Activated T-helper 9 cell treated with anti-CD3 and anti-CD28 coated beads, Interleukin-2, amount 50 U/mL, for 16 hours (primary cell): ENCODE data around the gene GNG7.
"Not testable (repeated sequence)": the region's sequence is repeated elsewhere in the genome, so short reads cannot be mapped to it uniquely, and the experiment has no call there.

Source experiments
- DNase-seq: peaks from one replicate; pipeline ENCODE4 v3.0.0-alpha.2; 2020; ENCODE audit warnings: low read depth

GNG7 gene

DNA sequence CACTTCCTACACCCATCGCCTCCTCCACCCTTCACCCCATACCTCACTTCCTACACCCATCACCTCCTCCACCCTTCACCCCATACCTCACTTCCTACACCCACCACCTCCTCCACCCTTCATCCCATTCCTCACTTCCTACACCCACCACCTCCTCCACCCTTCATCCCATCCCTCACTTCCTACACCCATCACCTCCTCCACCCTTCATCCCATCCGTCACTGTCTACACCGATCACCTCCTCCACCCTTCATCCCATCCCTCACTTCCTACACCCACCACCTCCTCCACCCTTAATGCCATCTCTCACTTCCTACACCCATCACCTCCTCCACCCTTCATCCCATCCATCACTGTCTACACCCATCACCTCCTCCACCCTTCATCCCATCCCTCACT, 10.7 kb upstream of the GNG7 start:
- DNase-seq, result not testable (repeated sequence)

DNA sequence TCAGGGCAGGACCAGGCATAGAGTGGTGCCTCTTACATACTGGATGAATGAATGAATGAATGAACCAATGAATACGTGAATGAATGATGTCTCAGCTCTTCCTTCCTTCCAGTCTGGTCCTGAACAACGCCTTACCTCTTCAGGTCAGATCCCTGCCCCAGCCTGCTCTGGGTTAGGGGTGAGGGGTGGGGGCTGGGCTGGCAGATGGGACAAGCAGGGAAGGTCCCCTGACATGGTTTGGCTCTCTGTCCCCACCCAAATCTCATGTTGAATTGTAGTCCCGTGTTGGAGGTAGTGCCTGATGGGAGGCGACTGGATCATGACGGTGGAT, 9.3 kb upstream of the GNG7 start:
- DNase-seq, result no peak

DNA sequence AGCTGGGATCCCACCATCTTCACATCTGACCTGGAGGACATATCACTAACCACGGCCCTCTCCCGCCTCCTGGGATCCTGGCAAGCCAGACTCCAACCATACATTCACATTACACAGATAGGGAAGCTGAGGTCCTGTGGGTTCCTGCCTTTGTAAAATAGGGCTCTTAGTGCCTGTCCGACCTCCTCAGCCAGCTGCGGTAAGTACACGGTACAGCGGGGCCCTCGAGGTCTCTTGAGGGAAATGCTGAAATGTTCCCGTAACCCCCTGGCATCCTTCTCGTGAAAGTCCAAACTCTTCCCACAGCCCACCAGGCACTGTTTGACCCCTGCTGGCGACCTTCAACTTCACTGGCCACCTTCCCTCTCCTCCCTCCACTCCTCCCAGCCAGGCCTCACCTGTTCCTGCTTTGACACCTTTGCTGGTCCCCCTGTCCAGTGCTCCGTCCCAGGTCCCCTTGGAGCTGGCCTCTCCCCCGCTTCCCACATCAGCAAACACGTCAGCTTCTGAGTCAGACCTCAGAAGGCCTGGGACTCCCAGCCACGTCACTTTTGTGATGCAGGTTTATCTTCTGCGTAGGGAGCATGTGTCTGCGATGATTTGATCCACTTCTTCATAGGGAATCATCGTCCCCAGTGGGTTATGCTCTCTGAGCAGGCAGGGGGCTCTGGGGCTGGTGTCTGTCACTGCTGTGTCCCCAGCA, 8.8 kb upstream of the GNG7 start:
- no peak for DNase-seq

- no peak for DNase-seq
Measured at GRCh38 chr19:2706251-2706650, 3.8 kb upstream of the GNG7 start.

DNA sequence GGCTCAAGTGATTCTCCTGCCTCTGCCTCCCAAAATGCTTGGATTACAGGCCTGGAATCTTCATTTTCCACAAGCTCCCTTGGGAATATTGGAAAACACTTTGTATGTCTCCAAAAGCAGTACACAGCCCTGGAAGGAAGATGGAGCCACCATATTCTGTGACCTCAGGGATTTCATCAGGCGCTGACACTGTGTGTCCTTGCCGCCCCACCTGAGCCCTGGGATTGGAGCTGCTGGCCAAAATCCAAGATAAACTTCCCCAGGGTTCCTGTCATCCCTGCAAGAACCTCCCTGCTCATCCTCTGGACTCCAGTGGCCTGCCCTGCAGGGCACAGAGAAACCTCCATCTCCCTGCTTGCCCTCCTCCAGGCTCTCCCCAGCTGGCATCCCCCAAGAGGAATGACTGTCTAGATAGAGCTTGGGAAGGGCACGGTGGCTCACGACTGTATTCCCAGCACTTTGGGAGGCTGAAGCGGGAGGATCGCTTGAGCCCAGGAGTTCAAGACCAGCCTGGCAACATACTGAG, 1.3 kb upstream of the GNG7 start:
- no peak for DNase-seq

DNA sequence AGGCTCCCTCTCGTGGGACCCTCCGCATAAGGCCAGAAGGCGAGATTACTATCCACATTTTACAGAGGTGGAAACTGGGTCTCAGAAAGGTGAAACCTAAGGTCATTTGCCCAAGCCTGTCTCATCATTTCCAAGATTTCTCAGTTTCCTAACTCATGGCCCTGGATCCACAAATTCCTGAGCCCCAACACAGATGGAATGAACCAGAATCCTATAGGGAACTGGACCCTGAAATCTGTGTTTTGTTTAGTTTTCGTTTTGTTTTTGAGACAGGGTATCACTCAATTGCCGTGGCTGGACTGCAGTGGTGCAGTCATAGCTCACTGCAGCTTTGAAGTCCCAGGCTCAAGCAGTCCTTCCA, 563 bp upstream of the GNG7 start:
- DNase-seq, result no peak

DNA sequence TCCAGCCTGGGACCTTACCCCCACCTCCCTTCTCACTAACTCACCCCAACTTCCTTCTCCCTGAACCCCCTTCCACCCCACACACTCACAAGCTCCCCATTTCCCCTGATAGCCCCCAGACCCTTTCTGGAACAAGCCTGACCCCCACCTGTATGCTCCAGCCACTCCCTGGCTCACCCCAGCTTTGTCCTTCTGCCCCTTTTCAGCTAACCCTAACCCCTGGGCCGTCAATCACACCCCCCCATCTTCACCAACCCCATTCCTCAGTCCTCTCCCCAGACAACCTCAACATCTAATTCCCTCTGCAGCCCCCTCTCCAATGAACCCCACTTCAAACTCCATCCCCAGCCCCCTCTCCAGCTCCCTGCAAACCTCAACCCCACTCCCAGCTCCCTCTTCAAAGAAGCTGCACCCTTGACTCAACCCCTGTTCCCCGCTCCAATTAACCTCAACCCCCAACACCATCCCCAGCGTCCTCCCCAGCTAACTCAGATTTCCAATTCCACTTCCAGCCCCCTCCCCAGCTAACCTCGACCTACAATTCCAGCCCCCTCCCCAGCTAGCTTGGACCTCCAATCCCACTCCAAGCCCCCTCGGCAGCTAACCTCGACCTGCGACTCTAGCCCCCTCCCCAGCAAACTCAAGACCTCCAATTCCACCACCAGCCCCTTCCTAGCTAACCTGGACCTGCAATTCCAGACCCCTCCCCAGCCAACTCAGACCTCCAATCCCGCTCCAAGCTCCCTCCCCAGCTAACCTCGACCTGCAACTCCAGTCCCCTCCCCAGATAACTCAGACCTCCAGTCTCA, 929 bp downstream of the GNG7 start:
- DNase-seq, result no peak

DNA sequence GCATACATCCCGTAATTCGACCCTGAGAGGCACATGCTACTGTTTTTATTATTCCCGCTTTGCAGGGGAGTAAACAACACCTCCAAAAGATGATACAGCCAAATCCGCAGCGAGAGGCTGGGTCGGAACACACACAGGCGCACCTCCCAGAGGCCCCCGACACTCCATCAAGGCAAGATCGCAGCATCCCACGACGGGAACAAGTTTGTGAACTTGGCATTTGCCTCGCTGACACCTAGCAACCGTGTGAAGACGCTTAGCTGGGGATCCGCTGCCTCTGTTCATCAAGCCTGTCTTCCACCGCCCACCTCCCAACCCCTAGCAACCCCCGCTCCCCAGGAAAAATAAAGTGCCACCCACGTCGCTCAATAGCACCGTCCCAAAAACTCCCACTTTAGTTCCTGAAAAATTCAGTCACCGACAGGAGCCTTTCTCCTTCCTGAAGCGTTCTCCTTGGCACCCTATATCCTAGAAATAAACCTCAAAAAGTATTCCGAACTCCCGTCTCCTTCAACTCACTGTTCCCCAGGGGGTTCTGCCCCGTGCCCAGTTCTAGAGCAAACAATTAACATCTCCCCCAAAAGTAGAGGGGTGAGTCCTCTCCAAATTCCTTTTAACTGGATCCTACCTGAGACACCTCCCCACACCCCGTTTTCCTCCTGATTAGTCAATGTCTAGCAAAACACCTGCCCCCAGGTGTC, 1.7 kb downstream of the GNG7 start:
- DNase-seq, result no peak

DNA sequence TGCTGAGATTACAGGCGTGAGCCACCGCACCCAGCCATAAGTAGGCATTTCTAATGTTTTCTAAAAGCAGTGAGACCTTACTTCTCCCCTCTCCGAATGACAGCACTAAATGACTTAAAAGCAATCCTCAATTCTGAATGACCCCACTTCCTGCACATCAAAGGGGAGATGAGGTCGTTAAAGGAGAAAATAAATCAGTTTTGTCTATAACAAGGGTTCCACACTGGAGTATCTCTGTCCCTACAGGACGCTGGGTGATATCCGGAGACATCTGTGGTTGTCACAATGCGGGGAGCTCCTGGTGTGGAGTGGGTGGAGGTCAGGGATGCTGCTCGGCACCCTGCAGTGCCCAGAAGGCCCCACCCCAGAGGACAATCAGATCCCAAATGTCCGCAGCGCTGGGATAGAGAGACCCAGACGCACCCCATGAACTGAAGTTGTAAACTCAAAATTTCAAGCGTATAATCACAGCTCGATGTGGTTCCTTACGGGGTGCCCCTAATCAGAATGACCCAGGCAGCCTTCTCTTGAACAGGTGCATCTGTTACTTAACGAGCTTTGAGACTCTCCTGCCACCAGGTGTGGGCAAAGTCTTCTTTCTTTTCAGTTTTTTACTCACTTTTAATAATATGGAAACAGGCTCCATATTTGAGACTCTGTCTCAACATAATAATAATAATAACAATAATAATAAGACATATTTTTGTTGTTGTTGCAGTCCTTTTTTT, 2.9 kb downstream of the GNG7 start:
- no peak for DNase-seq

DNA sequence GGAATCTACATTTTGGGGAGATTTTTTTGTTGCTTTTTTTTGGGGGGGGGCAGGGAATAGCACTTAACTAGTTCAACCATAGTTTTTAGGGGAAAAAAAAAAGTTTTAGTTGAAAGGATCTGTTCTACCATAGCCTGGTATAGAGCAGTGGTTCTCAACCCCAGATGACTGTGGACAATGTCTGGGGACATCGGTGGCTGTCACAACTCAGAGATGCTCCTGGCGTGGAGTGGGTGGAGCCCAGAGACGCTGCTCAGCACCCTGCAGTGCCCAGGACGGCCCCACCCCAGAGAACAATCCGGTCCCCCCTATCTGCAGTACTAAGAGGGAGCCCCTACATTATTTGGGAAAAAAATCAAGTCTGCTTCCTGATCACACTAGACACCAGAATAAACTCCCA, 8.3 kb downstream of the GNG7 start:
- DNase-seq, result no peak

- no peak for DNase-seq
Measured at GRCh38 chr19:2693492-2694160, 8.9 kb downstream of the GNG7 start.

DNA sequence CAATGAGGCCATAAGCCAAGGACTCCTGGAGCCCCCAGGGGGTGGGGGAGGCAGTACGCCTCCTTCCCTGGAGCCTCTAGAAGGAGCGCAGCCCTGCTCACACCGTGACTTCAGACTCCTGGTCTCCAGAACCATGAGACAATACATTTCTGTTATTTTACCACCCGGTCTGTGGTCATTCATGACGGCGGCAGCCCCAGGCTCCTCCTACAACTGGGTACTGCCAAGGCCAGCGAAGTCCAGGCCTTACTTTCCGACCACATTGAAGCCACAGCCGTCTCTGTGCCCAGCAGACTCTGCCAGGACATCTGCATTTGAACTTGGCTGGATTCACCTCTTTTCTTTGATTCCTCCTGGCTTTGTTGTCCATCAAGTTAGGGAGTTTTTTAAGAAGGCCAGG, 10.5 kb downstream of the GNG7 start:
- DNase-seq, result no peak

DNA sequence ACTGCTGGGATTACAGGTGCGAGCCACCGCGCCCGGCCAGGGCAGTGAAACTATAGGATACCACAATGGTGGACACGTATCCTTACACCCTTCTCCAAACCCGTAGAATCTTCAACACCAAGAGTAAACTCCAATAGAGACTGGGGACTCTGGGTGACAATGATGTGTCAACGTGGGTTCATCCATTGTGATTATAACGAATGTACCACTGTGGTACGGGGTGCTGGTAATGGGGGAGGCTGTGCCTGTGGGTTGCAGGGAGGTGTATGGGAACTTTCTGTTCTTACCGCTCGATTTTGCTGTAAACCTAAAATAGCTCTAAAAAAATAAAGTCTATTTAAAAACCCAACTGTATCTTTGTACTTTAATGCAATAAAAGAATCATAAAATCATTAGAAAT, 11.6 kb downstream of the GNG7 start:
- DNase-seq, result no peak

GRCh38 chr19:2686360-2686759, 16.1 kb downstream of the GNG7 start:
- DNase-seq, result no peak

DNA sequence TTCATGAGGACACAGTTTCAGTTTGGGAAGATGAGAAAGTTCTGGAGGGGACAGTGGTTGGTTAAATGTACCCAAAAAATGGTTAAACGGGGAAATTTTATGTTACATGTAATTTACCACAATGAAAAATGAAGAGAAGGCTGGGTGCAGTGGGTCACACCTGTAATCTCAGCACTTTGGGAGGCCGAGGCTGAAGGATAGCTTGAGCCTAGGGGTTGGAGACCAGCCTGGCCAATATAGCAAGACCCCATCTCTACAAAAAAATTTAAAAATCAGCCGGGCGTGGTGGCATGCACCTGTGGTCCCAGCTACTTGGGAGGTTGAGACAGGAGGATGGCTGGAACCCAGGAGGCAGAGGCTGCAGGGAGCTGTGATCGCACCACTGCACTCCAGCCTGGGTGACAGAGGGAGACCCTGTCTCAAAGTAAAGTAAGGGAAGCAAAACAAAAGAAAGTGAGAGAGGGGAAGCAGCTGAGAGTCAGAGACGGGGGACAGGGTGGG, 17.2 kb downstream of the GNG7 start:
- no peak for DNase-seq

- no peak for DNase-seq
Measured at GRCh38 chr19:2683430-2684003, 19.0 kb downstream of the GNG7 start.

- no peak for DNase-seq
Measured at GRCh38 chr19:2680808-2681207, 21.7 kb downstream of the GNG7 start.

GRCh38 chr19:2679439-2679838, 23.1 kb downstream of the GNG7 start:
- no peak for DNase-seq

GRCh38 chr19:2678948-2679347, 23.5 kb downstream of the GNG7 start:
- not testable (repeated sequence) for DNase-seq

DNA sequence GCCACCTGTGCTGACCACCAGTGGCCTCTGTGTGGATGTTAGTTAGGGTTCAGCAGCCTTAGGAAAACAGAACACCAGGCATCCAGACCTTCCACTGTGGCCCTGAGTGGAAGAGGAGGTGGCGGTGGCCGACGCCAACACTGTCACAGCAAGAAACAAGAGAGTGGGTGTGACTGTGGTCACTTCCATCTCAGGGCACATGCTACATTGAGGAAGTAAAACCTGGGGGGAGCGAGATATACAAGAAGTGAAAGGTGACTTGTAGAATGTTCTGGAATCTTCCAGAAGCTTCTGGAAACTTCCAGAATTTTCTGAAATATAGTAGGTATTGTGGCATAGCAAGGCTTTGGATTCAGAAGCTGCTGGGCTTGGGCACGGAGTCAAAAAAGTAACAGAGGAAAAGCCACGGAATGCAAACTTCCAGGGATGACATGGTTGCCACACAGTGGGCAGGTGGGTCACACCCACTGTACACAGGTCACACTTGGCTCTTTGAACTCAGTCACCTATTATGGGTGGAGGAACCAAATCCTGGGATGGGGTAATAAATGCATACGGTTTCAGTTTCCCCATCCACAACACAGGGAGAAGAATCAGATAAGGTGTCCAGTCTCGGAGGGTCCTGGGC, 24.3 kb downstream of the GNG7 start:
- DNase-seq, result no peak

DNA sequence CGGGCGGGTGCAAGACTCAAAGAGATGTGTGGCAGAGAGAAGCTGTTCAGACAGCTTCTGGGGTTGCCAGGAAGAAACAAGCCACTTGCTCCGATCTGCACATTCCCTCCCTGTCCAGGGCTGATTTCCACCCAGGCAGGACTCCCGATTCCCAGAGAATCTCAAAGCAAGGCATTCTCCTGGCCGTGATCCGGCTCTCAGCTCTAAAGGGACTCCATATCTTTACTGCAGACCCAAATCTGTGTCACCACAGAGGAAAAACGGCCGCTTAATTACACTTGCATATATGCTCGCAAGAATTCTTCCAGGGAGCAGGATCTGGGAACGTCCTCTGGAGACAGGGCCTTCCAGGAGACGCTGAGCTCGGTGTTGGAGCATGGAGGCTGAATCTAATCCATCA, 25.7 kb downstream of the GNG7 start:
- no peak for DNase-seq
